Measurements from ENCODE around the gene CALN1.

Gene CALN1

GRCh38 chr7:72183835-72184234 is 228.3 kb downstream of the CALN1 start:
- TF ChIP-seq CTCF (conservative IDR thresholded peaks at IDR 0.05; ENCODE audit: control insufficient read depth, insufficient read depth, low read depth, low read length) = peak; percentile 6
- no peak overlapping the region for H3K4me3 ChIP-seq (ENCODE audit: control insufficient read depth, low read depth, low read length)
- peak; percentile 2 for DNase-seq (ENCODE audit: low read depth)

- DNase-seq (ENCODE audit: low read depth) = no peak
- H3K4me3 ChIP-seq (ENCODE audit: control insufficient read depth, low read depth, low read length) = no peak overlapping the region
- TF ChIP-seq CTCF (conservative IDR thresholded peaks at IDR 0.05; ENCODE audit: control insufficient read depth, insufficient read depth, low read depth, low read length) = no peak
Measured at GRCh38 chr7:72182036-72182435, 230.1 kb downstream of the CALN1 start.

GRCh38 chr7:72176875-72177274 is 235.3 kb downstream of the CALN1 start:
- TF ChIP-seq CTCF (conservative IDR thresholded peaks at IDR 0.05; ENCODE audit: control insufficient read depth, insufficient read depth, low read depth, low read length) = no peak
- DNase-seq (ENCODE audit: low read depth) = no peak

GRCh38 chr7:72170475-72170874 is 241.7 kb downstream of the CALN1 start:
- no peak overlapping the region for H3K4me3 ChIP-seq (ENCODE audit: control insufficient read depth, low read depth, low read length)
- TF ChIP-seq CTCF (conservative IDR thresholded peaks at IDR 0.05; ENCODE audit: control insufficient read depth, insufficient read depth, low read depth, low read length) = no peak
- no peak for DNase-seq (ENCODE audit: low read depth)

More at GRCh38 chr7:72176875-72177274, 235.3 kb downstream of the CALN1 start:
- H3K4me3 ChIP-seq (ENCODE audit: control insufficient read depth, low read depth, low read length) = no peak overlapping the region

GRCh38 chr7:72163271-72163670 is 248.9 kb downstream of the CALN1 start:
- DNase-seq (ENCODE audit: low read depth) = no peak
- no peak overlapping the region for H3K4me3 ChIP-seq (ENCODE audit: control insufficient read depth, low read depth, low read length)
- TF ChIP-seq CTCF (conservative IDR thresholded peaks at IDR 0.05; ENCODE audit: control insufficient read depth, insufficient read depth, low read depth, low read length) = no peak

GRCh38 chr7:72161534-72161933 is 250.6 kb downstream of the CALN1 start:
- no peak overlapping the region for H3K4me3 ChIP-seq (ENCODE audit: control insufficient read depth, low read depth, low read length)
- TF ChIP-seq CTCF (conservative IDR thresholded peaks at IDR 0.05; ENCODE audit: control insufficient read depth, insufficient read depth, low read depth, low read length) = peak; percentile 4
- no peak for DNase-seq (ENCODE audit: low read depth)

GRCh38 chr7:72159911-72160310 is 252.2 kb downstream of the CALN1 start:
- no peak for DNase-seq (ENCODE audit: low read depth)
- no peak overlapping the region for H3K4me3 ChIP-seq (ENCODE audit: control insufficient read depth, low read depth, low read length)
- no peak for TF ChIP-seq CTCF (conservative IDR thresholded peaks at IDR 0.05; ENCODE audit: control insufficient read depth, insufficient read depth, low read depth, low read length)
